ENCODE results near the gene ID4. TPM values are rescaled to one million over a fixed set of nuclear protein-coding genes. Genes with fewer than 3 reads are reported as not detected.

The ID4 gene
- total and polyA plus RNA-seq, 2 of the 8 experiments (the other 6 are each of a cell fraction or from before 2014, with no cell fraction given), result 2.0 to 8.3 TPM

DNA sequence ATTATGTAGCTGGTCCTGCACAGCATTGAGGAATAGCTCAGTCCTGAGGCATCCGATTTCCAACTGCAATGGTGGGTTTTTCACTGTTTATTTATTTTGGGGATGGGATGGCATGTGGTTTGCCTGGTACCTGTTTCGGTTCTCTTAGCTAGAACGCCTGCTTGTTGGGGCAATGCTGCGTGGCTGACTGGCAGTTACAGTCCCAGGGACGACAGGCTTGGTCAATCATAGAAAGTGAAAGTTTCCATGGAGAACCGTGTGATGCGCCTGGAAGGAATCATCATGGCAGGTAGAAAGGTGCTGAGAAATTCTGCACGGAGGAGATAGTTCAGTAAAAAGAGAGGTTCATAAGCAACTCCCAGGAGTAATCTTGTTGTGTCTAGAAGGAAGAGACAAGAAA, 18.4 kb downstream of the ID4 start:
- H3K23ac ChIP-seq (ENCODE audit: insufficient read length), result no peak overlapping the region
- H3K79me2 ChIP-seq (ENCODE audit: control insufficient read depth in 1 of 2, insufficient read depth in 2 of 2, low read length in 2 of 2), result no peaks in the 10 kb centered on the region
- no peak overlapping the region for H4K5ac ChIP-seq (ENCODE audit: insufficient read length, low read depth, low read length)
- no peak for FAIRE-seq
- no peak for DNase-seq (ENCODE audit: low read depth in 1 of 2, low spot score in 2 of 2)
- no peak overlapping the region for H2BK15ac ChIP-seq (ENCODE audit: low read length)
- H2BK5ac ChIP-seq (ENCODE audit: low read depth, low read length), result no peak overlapping the region
- no peak overlapping the region for H3K4me2 ChIP-seq (ENCODE audit: insufficient read depth in 1 of 2, low read depth in 2 of 2, low read length in 2 of 2)
- no peaks in the 10 kb centered on the region for H3K36me3 ChIP-seq (ENCODE audit: control insufficient read depth in 2 of 4, insufficient read depth in 4 of 4, low read length in 3 of 4)
- no peak overlapping the region for H2AK5ac ChIP-seq (ENCODE audit: low read depth, low read length)
- H3K4me3 ChIP-seq (ENCODE audit: extremely low read depth in 1 of 4, insufficient read depth in 2 of 4, low read depth in 3 of 4, low read length in 4 of 4), result no peak overlapping the region
- no peak overlapping the region for H2AFZ ChIP-seq (ENCODE audit: low read length)
- no peak overlapping the region for H2BK12ac ChIP-seq (ENCODE audit: low read depth, low read length)
- no peaks in the 10 kb centered on the region for H4K20me1 ChIP-seq (replicated peaks in 1 of 2; ENCODE audit: control insufficient read depth in 1 of 2, insufficient read depth in 2 of 2, low read length in 2 of 2)
- no peak overlapping the region for H3K4ac ChIP-seq (replicated peaks; ENCODE audit: insufficient read length, low read depth, low read length)
- ChIA-PET POLR2A (ENCODE audit: partially characterized antibody) (interaction anchor here (0.6 kb wide), 2 partner anchors 392 to 407 kb away, joined by 3 read pairs; no protein-coding TSS in a partner anchor), CTCF (ENCODE audit: partially characterized antibody) (interaction anchor here (2.7 kb wide), 1 partner anchor 8 kb away, joined by 9 read pairs; no protein-coding TSS in a partner anchor)
- no peak overlapping the region for H4K91ac ChIP-seq (replicated peaks; ENCODE audit: insufficient read length, low read length)
- H3K23me2 ChIP-seq (ENCODE audit: low read depth, low read length), result no peaks in the 10 kb centered on the region
- no peaks in the 10 kb centered on the region for H3K79me1 ChIP-seq (ENCODE audit: low read depth, low read length)
- H3K9me3 ChIP-seq (ENCODE audit: insufficient read depth in 2 of 2, low read depth in 1 of 2, low read length in 1 of 2), result no peaks in the 10 kb centered on the region
- H3K9ac ChIP-seq (replicated peaks in 1 of 4; ENCODE audit: extremely low read depth in 1 of 4, low read depth in 3 of 4, low read length in 3 of 4), result no peak overlapping the region
- H2BK120ac ChIP-seq (replicated peaks; ENCODE audit: low read depth, low read length), result no peak overlapping the region
- H3K27ac ChIP-seq (ENCODE audit: low read depth, low read length), result no peak overlapping the region
- WGBS, 2 experiments (ENCODE audit: extremely low coverage in 1 of 2, insufficient coverage in 1 of 2, insufficient read length in 1 of 2, insufficient replicate concordance in 2 of 2, low coverage in 1 of 2, low lambda C conversion rate in 2 of 2, missing lambda C conversion rate in 1 of 2), result 93% methylated on average over 8 of the region's 8 CpGs; no CpG with 5 or more reads in 1 of the 2 experiments
- H3K14ac ChIP-seq (ENCODE audit: insufficient read length), result peak overlapping the region; percentile 55
- no peak overlapping the region for H3K56ac ChIP-seq (replicated peaks; ENCODE audit: insufficient read length, low read depth, low read length)
- peaks cover 4 to 6% (median 5%) of the 10 kb centered on the region in 4 experiments; a peak in 6 of 7 replicates for H3K4me1 ChIP-seq (replicated peaks in 1 of 4; ENCODE audit: control insufficient read depth in 3 of 4, insufficient read depth in 4 of 4, low read length in 3 of 4)
- no peak overlapping the region for H4K8ac ChIP-seq (ENCODE audit: extremely low read depth, insufficient read depth, low read length)
- no peak overlapping the region for H3K18ac ChIP-seq (ENCODE audit: extremely low read depth, low read length)
- no peak overlapping the region for H2BK20ac ChIP-seq (ENCODE audit: low read length)
- H3K27me3 ChIP-seq (replicated peaks in 1 of 4; ENCODE audit: control insufficient read depth in 3 of 4, extremely low read depth in 1 of 4, insufficient read depth in 3 of 4, low read length in 3 of 4), result no peaks in the 10 kb centered on the region
- TF ChIP-seq POU5F1 (IDR thresholded peaks at IDR 0.05; ENCODE audit: low read depth, low read length) (no peak), CHD1 (IDR thresholded peaks at IDR 0.05; ENCODE audit: low read depth, low read length) (no peak), KDM1A (IDR thresholded peaks at IDR 0.05; ENCODE audit: borderline replicate concordance, low read length) (no peak), SP1 (IDR thresholded peaks at IDR 0.05; ENCODE audit: low read depth, low read length) (no peak), NANOG (IDR thresholded peaks at IDR 0.05; ENCODE audit: insufficient read depth, low read depth, low read length, poor library complexity, severe bottlenecking) (no peak), EZH2 (IDR thresholded peaks at IDR 0.05; ENCODE audit: low read depth, low read length, severe bottlenecking) (no peak), JUND (IDR thresholded peaks at IDR 0.05; ENCODE audit: low read length) (no peak), CHD2 (IDR thresholded peaks at IDR 0.05; ENCODE audit: low read length) (no peak), GABPA (IDR thresholded peaks at IDR 0.05; ENCODE audit: borderline replicate concordance, insufficient read depth, low read length) (no peak), SIN3A (conservative IDR thresholded peaks at IDR 0.05 in 1 of 2, IDR thresholded peaks at IDR 0.05 in 1 of 2; ENCODE audit: low read depth in 1 of 2, low read length in 2 of 2) (no peak)
- TF ChIP-seq, protein P1, sequence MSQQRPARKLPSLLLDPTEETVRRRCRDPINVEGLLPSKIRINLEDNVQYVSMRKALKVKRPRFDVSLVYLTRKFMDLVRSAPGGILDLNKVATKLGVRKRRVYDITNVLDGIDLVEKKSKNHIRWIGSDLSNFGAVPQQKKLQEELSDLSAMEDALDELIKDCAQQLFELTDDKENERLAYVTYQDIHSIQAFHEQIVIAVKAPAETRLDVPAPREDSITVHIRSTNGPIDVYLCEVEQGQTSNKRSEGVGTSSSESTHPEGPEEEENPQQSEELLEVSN (IDR thresholded peaks at IDR 0.05), result no peak
- TF ChIP-seq, protein P2, sequence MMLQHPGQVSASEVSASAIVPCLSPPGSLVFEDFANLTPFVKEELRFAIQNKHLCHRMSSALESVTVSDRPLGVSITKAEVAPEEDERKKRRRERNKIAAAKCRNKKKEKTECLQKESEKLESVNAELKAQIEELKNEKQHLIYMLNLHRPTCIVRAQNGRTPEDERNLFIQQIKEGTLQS (IDR thresholded peaks at IDR 0.05; ENCODE audit: insufficient read depth, low read depth, low read length), result no peak

Measured in H1 (cell line).